GM21723 (cell line): ENCODE measurements around the gene DGKQ.
"Not testable (repeated sequence)": the region's sequence is repeated elsewhere in the genome, so short reads cannot be mapped to it uniquely, and the experiment has no call there.

Source experiments
- ATAC-seq: cut with Tn5 transposase; IDR thresholded peaks from one replicate; pipeline ENCODE4 v1.9.1; 2021; ENCODE audit warnings: mild to moderate bottlenecking, moderate library complexity; ENCODE audit not compliant: unreplicated experiment

DGKQ gene

DNA sequence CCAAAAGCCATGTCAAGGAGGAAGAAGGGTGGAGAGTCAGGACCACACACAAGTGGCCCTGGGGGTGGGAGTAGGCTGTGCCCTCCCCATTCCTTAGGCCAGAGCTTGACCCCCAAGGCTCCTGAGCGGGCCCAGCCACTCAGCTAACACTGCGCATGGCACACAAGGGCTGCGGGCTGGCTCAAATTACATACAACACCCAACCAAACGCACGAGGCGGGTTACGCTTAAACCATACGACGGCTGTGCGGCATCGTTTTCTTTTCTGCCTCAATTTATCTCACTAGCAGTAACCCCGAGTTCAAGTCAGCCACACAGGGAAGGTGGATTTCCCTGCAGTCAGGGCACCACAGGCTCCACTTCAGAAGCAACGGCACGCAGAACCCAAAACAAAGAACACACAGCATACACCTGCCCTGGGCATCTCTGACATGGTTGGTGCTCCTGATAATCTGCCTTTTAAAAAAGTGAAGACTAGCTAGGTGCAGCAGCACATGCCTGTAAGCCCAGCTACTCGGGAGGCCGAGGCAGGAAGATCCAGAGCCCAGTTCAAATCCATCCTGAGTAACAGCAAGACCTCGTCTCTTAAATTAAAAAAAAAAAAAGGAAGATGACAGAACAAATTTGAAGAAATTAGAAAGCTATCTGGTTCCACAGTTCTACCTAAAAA is 44.1 kb downstream of the DGKQ start:
- no peak for ATAC-seq

DNA sequence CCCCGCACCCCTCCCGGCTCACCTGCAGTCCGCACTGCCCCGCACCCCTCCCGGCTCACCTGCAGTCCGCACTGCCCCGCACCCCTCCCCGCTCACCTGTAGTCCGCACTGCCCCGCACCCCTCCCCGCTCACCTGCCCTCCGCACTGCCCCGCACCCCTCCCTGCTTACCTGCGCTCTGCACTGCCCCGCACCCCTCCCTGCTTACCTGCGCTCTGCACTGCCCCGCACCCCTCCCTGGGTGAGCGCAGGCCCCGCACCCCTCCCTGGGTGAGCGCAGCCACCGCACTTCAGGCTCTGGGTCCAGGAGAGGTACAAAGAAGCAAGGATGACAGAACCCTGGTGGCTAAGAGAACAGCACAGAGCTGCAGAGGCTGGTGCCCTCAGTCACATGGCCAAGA is 45.8 kb downstream of the DGKQ start:
- ATAC-seq: not testable (repeated sequence)

- no peak for ATAC-seq
Observed at GRCh38 chr4:926538-926937, 46.8 kb downstream of the DGKQ start.

- ATAC-seq: no peak
Observed at GRCh38 chr4:925771-926500, 47.4 kb downstream of the DGKQ start.

DNA sequence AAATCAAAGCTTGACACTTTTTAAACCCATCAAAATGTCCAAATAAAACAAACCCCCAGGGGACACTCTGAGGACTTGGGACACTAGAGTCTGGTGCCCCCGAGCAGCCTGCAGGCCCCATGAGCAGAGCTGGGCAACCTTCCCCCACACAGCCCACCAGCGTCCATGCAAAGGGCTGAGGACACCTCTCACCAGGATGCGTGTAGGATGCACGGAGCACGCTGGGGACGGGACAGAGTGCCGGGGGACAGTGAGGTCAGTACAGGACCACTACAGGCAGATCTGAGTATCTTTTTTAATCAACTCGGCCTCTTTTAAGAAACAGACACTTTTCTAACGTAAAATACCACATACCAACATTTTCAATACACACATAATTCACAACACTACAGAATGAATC is 48.2 kb downstream of the DGKQ start:
- ATAC-seq: no peak

DNA sequence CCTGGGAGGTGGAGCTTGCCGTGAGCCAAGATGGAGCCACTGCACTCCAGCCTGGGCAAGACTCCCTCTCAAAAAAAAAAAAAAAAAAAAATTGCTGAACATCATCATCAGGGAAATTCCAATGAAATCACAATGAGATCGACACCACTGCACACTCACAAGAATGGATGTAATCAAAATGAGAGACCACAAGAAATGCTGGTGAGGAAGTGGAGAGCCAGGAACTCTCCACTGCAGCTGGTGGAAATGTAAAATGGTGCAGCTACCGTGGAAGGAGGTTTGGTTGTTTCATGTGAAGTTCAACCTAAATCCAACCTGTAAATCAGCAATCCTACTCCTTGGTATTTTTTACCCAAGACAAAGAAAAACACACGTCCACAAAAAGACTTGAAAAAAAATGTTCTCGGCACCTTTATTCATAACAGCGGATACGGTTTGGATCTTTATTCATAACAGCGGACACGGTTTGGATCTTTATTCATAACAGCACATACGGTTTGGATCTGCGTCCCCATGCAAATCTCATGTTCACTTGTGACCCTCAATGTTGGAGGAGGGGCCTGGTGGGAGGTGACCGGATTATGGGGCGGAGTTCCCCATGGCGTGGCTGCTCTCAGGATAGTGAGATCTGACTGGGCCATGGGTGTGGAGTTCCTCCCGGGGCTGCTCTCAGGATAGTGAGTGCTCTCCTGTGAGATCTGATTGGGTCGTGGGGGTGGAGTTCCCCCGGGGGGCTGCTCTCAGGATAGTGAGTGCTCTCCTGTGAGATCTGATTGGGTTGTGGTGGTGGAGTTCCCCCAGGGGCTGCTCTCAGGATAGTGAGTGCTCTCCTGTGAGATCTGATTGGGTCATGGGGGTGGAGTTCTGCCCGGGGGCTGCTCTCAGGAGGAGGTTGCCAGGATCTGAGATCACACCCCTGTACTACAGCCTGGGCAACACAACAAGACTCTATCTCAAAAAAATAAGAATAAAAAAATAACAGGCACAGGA is 49.0 kb downstream of the DGKQ start:
- no peak for ATAC-seq

GRCh38 chr4:921830-922331 is 51.5 kb downstream of the DGKQ start:
- no peak for ATAC-seq

GRCh38 chr4:919004-919680 is 54.2 kb downstream of the DGKQ start:
- not testable (repeated sequence) for ATAC-seq

GRCh38 chr4:918591-918990 is 54.8 kb downstream of the DGKQ start:
- not testable (repeated sequence) for ATAC-seq

GRCh38 chr4:917992-918391 is 55.4 kb downstream of the DGKQ start:
- no peak for ATAC-seq

- ATAC-seq: no peak
Observed at GRCh38 chr4:917466-917865, 55.9 kb downstream of the DGKQ start.

GRCh38 chr4:915595-915994 is 57.8 kb downstream of the DGKQ start:
- ATAC-seq: no peak

GRCh38 chr4:915041-915474 is 58.3 kb downstream of the DGKQ start:
- ATAC-seq: no peak

GRCh38 chr4:914531-914930 is 58.8 kb downstream of the DGKQ start:
- no peak for ATAC-seq

GRCh38 chr4:913280-913618 is 60.1 kb downstream of the DGKQ start:
- no peak for ATAC-seq

DNA sequence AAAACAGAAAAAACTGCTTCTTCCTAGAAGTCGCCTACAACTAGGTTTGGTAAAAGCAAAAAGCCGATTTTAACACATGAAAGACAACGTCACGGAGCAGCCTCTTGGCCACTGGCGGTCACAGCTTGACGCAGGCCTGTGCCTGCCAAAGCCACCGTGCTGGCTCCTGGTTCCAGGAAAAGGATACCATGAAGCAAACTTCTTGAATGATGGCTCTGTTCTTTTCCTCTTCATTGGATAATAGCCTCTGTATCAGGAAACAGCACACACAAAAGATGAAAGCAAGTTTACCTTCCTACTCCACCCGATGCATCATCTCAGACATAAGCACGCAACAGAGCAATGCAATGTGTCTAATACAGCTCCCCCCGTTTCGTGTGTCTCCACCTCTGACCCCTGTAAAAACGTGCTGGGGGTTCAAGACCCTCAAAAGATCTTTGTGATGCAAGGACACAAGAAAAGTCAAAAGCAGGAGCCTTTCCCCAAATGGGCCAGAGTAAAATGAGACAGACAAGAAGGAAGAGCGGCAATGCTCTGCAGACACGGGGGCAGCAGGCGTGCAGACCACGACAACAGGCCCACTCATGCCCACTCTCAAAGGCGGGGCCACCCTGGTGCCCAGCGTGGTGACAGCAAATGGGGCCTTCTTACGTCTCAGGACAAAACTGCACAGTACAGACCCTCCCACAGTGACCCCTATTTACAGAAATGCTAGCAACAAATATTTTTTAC is 60.7 kb downstream of the DGKQ start:
- ATAC-seq: no peak

- no peak for ATAC-seq
Observed at GRCh38 chr4:911871-912490, 61.4 kb downstream of the DGKQ start.

DNA sequence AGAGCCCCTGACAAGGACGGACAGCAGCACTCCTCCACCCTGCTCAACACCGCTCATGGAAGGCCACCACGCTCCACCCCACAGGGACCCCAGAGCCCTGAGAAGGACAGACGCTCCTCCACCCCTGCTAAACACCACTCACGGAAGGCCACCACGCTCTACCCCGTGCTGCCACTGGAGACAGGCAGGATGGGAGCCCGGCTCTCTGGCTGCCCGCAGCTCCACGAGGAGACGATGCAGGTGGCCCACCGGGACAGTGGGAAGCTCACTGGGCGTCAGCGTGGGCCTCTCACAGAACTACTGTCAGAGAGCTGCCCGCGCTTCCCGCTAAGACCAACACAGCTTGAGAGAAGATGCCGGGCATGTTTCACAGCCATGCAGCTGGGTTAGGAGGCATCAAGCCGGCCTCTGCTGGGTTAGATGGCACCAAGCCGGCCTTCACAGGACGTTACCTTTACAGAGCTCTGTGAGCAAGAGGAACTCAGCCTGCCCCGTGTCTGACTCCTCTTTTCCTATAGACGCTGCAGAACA is 62.1 kb downstream of the DGKQ start:
- no peak for ATAC-seq

GRCh38 chr4:910366-911091 is 62.8 kb downstream of the DGKQ start:
- no peak for ATAC-seq
